OCI-M2 (cell line): Measurements from ENCODE around the gene REXO4.
"Not testable (repeated sequence)": the region's sequence is repeated elsewhere in the genome, so short reads cannot be mapped to it uniquely, and the experiment has no call there.

Experiments used
- DNase-seq: peaks from one replicate; lab custom pipeline; 2025; ENCODE audit not compliant: unreplicated experiment; lab: John Stamatoyannopoulos, UW

REXO4 gene

DNA sequence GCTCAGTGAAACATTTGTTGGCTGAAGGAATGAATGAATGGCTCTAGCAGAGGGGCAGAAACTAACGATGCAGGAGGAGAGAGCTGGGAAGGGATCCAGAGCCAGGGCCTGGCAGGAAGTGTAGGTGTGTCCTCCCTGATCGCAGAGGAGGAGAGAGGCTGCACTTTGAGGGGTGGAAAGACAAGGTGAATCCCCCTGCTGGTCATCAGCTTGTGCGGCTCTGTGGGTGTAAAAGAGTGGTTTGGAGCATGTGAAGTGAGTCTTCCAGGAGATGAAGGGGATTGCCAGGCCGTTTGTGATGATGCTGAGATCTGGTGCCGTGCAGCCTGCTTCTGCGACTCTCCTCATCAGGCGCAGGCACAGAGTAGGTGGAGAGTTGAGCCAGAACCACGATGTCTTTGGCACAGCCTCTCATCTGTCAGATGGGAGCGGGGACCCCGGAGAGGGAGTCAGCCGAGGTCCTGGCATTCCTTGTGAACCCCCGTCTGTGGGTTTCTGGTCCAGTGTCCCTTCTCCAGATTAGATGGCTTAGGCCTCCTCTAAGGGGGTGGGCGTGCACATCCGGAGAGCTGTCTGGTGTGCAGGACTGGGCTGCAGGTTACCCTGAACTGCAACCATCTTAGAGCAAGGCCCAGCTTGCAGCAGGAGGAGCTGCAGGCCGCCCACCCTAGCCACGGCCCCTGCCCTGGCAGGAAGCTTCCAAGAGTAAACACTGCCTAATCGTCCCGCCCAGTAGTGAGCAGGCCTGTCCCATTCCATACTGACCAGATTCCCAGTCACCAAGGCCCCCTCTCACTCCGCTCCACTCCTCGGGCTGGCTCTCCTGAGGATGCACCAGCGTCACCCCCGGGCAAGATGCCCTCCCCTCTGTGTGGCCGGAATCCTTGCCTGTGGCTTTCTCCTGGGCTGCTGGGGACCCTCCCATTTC is 4.1 kb upstream of the REXO4 start, which contains the start of gene ADAMTS13:
Gene ADAMTS13, plus strand, starts transcription at position 753 of the 928 bp plus-strand sequence. Its CDS starts 77 bp downstream, at position 830.
- no peak for DNase-seq

DNA sequence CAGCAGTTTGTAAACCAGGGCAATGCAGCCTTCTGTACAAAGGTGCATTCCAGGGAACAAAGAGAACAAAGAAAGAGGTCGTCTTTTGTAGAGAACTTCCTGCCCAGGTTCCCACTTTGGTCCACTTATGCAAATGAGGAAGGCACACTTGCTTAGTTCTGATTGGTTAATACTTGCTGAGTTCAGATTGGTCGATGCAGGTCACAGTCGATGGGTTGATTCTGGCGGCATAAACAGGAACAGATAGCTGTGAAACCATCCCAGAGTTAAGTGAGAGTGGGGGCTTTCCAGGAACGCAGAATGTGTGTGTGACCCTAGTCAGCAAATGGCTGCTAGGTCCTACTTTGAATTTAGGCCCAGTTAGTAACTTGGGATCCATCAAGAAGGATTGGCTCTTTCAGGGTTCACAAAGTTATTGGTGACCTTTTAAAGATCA is 2.6 kb upstream of the REXO4 start:
- no peak for DNase-seq

GRCh38 chr9:133419005-133419404 is 1.2 kb upstream of the REXO4 start:
- no peak for DNase-seq

DNA sequence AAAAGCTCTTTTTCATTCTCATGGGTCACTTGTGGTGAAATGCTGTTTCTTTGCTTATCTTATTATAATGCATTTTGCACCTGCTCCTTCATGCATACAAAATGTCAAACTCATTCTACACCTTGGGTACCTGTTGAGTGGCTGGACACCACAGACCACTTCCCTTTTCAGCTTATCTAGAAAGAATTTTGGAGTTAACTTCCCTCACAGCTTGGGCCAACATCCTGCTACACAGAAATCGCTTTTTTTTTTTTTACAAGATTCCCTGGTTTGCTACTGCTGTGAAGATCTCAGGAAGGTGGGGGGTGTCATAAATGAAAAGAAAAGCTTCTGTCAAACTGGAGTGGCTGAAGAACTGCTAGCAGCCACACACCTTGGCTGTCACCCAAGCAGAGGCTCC is 2.6 kb downstream of the REXO4 start:
- no peak for DNase-seq

DNA sequence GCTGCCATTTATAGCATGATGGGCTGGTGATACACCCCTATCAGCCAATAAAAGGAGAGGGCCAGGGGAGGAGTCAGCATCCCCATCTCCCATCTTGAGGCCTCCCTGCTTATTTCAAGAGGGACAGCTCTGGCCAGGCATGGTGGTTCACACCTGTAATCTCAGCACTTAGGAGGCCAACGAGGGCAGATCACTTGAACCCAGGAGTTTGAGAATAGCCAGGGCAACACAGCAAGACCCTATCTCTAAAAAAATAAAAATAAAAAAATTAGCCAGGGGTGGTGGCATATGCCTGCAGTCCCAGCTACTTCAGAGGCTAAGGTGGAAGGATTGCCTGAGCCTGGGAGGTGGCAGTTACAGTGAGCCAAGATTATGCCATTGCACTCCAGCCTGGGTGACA is 9.8 kb downstream of the REXO4 start:
- DNase-seq, result no peak

GRCh38 chr9:133406480-133407307 is 11.1 kb downstream of the REXO4 start:
- DNase-seq, result no peak

DNA sequence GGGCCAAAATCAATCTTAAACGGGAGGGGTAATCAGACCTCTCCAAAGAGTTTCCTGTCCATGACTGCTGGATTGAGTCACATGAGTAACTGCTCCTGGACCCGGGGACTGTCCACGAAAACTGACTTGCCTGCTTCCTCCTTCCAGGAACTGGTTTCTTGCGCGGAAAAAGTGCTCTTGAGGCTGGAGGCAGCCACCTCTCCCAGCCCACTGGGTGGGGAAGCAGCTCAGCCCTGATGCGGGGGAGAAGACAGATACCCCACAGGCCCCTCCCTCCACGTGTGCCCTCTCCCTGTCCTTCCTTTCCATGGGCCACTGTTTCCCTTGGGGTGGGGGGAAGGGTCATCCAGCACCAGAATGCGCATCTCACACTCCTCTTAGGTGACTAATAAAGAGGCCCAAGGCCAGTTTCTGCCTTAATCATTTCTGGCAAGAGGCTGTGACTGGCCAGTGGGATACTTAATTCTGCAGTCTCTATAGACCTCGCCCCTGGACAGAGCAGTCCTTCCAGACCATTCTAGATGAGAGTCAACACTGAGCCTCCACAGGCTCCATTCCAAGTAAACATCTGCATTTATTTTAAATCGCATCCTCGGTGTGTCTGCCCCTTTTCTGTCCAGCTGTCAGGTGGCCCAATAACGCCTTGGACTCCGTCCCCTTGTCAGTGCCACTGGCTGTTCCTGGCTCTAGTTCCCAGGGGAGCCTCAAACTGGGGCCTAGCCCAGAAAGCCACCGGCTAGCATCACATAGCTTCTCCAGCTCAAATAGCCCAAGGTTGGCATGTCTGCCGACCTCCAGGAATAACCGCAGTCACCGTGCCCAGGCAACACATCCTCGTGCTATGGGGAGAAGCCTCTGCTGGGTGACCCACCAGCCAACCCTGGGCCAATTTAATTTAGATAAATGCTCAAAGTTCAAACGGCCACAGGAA is 12.0 kb downstream of the REXO4 start:
- DNase-seq, result no peak

- DNase-seq, result no peak
These were observed 13.3 kb downstream of the REXO4 start for GRCh38 chr9:133404454-133405002.

- DNase-seq, result no peak
These were observed 13.9 kb downstream of the REXO4 start for GRCh38 chr9:133403766-133404453.

DNA sequence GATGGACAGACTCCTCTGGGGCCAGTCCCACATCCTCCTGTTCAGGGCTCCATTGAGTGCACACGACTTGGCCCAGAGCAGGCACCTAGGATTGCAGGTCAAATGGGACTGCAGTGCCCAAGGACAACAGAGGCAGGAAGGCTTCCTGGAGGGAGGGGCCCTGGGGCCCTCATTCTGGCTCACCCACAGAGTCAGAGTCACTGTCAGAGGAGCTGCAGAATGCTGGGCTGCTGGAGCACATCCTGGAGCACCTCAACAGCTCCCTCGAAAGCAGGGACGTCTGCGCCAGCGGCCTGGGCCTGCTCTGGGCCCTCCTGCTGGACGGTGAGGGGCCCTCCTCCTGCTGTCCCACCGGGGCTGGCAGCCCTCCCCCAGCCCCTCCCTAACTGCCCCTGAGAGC is 15.1 kb downstream of the REXO4 start:
- no peak for DNase-seq

- DNase-seq, result no peak
These were observed 16.2 kb downstream of the REXO4 start for GRCh38 chr9:133401588-133401987.

- DNase-seq, result no peak
These were observed 17.5 kb downstream of the REXO4 start for GRCh38 chr9:133400292-133400691.

GRCh38 chr9:133397895-133398294 is 19.9 kb downstream of the REXO4 start:
- no peak for DNase-seq

DNA sequence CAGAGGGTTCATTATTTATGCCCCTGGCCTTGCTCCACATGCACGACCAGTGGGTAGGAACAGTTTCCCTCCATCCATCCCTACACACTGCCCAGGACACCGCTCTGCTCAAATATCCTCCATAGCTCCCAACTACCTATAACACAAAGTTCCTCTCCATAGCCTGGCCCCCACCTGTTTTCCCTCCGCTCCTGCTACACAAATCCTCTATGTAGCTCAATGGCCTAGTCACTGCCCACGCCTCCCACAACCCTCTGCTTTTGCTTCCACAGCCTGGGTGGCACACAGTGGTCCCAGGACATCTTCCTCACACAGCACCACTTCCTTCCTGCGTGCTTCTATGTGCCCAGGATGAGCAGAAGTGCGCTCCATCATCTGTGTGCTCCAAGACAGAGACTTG is 20.4 kb downstream of the REXO4 start:
- no peak for DNase-seq

DNA sequence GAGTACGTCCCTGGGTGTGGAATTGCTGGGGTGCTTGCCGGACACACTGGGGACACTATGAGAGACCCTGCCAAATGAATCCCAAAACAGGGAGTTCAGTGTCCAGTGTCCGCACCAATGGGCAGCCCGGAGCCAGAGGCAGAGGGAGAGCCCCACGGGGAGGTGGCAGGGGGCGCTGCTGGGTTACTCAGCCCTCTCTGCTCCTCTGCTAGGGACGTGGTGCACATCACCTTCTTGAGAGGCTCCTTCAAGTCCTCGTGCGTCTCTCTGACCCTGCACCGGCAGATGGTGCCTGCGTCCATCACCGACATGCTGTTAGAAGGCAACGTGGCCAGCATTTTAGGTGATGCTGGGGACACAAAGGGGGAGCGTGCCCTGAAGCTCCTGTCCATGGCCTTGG is 20.9 kb downstream of the REXO4 start:
- DNase-seq, result no peak

DNA sequence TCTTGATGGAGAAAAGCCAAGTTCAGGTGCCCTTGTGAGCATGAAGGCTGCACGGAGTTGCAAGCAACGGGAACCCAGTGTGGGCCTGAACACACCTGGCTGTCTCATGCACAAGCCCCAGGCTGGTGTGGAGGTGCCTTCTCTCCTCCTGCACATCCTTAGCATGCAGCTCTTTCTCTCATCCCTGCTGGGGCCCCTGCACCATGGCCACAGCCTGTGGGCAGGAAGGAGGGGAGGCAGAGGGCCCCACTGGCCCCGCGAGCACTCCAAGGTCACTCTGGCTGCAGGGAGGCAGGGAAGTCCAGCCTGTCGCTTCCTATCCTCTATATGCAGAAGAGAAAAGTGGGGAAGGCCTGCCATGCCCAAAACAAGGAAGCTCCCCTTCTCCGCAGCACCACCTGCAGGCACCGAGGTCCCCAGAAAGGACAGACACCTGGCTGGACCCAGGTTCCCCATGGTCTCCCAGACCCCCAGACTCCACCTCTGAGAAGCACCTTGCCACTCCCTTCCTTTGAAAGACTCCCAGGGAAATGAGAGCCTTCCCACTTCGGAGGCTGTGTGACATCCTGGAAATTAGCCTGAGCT is 23.0 kb downstream of the REXO4 start:
- DNase-seq, result no peak

DNA sequence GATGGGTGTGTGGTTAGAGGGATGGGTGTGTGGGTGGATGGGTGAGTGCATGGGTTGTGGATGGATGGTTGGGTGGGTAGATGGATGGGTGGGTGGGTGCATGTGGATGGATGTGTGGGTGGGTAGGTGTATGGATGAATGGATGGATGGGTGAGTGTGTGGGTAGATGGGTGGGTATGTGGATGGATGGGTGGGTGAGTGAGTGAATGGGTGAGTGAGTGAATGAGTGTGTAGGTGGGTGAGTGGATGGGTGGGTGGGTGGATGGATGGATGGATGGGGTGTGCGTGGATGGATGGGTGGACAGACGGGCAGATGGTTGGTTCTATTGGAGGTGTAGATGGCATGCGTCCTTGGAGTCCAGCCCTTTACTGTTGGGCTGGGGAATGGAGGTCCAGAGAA is 24.4 kb downstream of the REXO4 start:
- DNase-seq, result no peak

GRCh38 chr9:133392308-133392707 is 25.5 kb downstream of the REXO4 start:
- not testable (repeated sequence) for DNase-seq

DNA sequence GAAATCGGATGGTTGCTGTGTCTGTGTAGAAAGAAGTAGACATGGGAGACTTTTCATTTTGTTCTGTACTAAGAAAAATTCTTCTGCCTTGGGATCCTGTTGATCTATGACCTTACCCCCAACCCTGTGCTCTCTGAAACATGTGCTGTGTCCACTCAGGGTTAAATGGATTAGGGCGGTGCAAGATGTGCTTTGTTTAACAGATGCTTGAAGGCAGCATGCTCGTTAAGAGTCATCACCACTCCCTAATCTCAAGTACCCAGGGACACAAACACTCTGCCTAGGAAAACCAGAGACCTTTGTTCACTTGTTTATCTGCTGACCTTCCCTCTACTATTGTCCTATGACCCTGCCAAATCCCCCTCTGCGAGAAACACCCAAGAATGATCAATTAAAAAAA is 26.4 kb downstream of the REXO4 start:
- DNase-seq, result not testable (repeated sequence)

DNA sequence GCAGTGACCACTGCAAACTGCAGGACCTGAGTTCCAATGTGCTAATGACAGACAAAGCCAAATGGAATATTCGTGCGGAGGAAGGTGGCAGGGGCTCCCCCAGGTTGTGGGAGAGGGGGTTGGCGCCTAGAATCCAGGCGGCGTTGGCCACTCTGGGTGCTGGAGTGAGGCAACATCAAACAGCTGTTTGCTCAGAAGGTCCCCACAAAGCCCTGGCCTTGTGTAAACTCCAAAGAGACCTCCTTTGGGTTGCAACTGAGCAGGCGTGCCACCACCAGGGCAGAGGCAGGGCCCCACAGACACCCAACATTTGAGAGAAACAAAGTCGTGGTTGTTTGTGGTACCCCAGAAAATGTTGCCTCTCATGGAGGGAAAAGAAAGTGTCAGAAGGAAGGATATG is 27.1 kb downstream of the REXO4 start:
- no peak for DNase-seq
